WTC11 (cell line): Measurements from ENCODE around the gene EGFR. TPM values are rescaled to one million over a fixed set of nuclear protein-coding genes. Genes with fewer than 3 reads are reported as not detected.

ENCODE experiments used
- ATAC-seq: fragments of 200-7000 bp; cut with Tn5 transposase; 2 replicates; pipeline ENCODE4 v1.10.0; 2021; ENCODE audit warnings: mild to moderate bottlenecking, moderate library complexity
- CTCF ChIA-PET: fragments of 300-600 bp; sonication (Branson Sonifier 250); formaldehyde crosslinking; loops from one replicate; lab custom pipeline; 2021; ENCODE audit warnings: antibody characterized with exemption; lab: Charles Lee
- POLR2A ChIA-PET: fragments of 350-600 bp; sonication (Branson Sonifier 250); formaldehyde crosslinking; loops from one replicate; lab custom pipeline; 2021; ENCODE audit warnings: antibody characterized with exemption; lab: Charles Lee
- DNase-seq: peaks from one replicate; pipeline ENCODE4 v3.0.0; 2021; ENCODE audit warnings: low spot score
- H3K27ac Mint-ChIP-seq: 2 replicates; pipeline ENCODE4 v1.8.0; 2021; ENCODE audit warnings: mixed read lengths
- H3K27me3 Mint-ChIP-seq: 2 replicates; pipeline ENCODE4 v1.8.0; 2021; ENCODE audit warnings: low read depth, mild to moderate bottlenecking, moderate library complexity, mixed read lengths
- H3K36me3 Mint-ChIP-seq: 2 replicates; pipeline ENCODE4 v1.8.0; 2021; ENCODE audit warnings: mixed read lengths
- H3K4me1 Mint-ChIP-seq: 2 replicates; pipeline ENCODE4 v1.8.0; 2022; ENCODE audit warnings: mixed read lengths
- H3K4me3 Mint-ChIP-seq: 2 replicates; pipeline ENCODE4 v1.8.0; 2021; ENCODE audit warnings: mild to moderate bottlenecking, moderate library complexity, mixed read lengths
- H3K9me3 Mint-ChIP-seq: 2 replicates; pipeline ENCODE4 v1.8.0; 2021; ENCODE audit warnings: mixed read lengths
- AFF4 ChIP-seq: sonication (generic); formaldehyde crosslinking; IDR thresholded peaks from 2 replicates; pipeline ENCODE4 v1.8.1; 2023; ENCODE audit warnings: mild to moderate bottlenecking, missing genetic modification reagents, borderline replicate concordance
- ATF3 ChIP-seq: sonication (generic); formaldehyde crosslinking; conservative IDR thresholded peaks from 2 replicates; pipeline ENCODE4 v1.8.1; 2022; ENCODE audit warnings: mild to moderate bottlenecking, missing genetic modification reagents
- ATF6 ChIP-seq: sonication (generic); formaldehyde crosslinking; IDR thresholded peaks from 2 replicates; pipeline ENCODE4 v1.8.1; 2023; ENCODE audit warnings: mild to moderate bottlenecking, missing genetic modification reagents
- CBFB ChIP-seq: sonication (generic); formaldehyde crosslinking; IDR thresholded peaks from 2 replicates; pipeline ENCODE4 v1.8.1; 2022; ENCODE audit warnings: mild to moderate bottlenecking, low read depth, missing genetic modification reagents
- CREB1 ChIP-seq: sonication (generic); formaldehyde crosslinking; IDR thresholded peaks from 2 replicates; pipeline ENCODE4 v1.8.0; 2023; ENCODE audit warnings: mild to moderate bottlenecking, missing genetic modification reagents
- CREM ChIP-seq: sonication (generic); formaldehyde crosslinking; IDR thresholded peaks from 2 replicates; pipeline ENCODE4 v1.8.1; 2022; ENCODE audit warnings: mild to moderate bottlenecking, missing genetic modification reagents, moderate library complexity
- ELF4 ChIP-seq: sonication (generic); formaldehyde crosslinking; IDR thresholded peaks from 2 replicates; pipeline ENCODE4 v1.8.1; 2022; ENCODE audit warnings: low read depth, mild to moderate bottlenecking, moderate library complexity, missing genetic modification reagents
- ESRRA ChIP-seq: sonication (generic); formaldehyde crosslinking; IDR thresholded peaks from 2 replicates; pipeline ENCODE4 v1.8.1; 2022; ENCODE audit warnings: mild to moderate bottlenecking, missing genetic modification reagents, borderline replicate concordance
- GRHL2 ChIP-seq: fragments of 250-450 bp; sonication (Bioruptor Pico); IDR thresholded peaks from 2 replicates; pipeline ENCODE4 v1.8.0; 2022; ENCODE audit warnings: mild to moderate bottlenecking, moderate library complexity; ENCODE audit not compliant: insufficient replicate concordance, severe bottlenecking
- GTF2I ChIP-seq: fragments of 250-450 bp; sonication (Bioruptor Pico); conservative IDR thresholded peaks from 2 replicates; pipeline ENCODE4 v1.4.0; 2021; ENCODE audit warnings: mild to moderate bottlenecking
- JUN ChIP-seq: sonication (generic); formaldehyde crosslinking; IDR thresholded peaks from 2 replicates; pipeline ENCODE4 v1.8.0; 2023; ENCODE audit warnings: mild to moderate bottlenecking, missing genetic modification reagents
- MYBL2 ChIP-seq: sonication (generic); formaldehyde crosslinking; IDR thresholded peaks from 2 replicates; pipeline ENCODE4 v1.8.1; 2023; ENCODE audit warnings: mild to moderate bottlenecking, moderate library complexity, missing genetic modification reagents
- RELA ChIP-seq: sonication (generic); formaldehyde crosslinking; IDR thresholded peaks from 2 replicates; pipeline ENCODE4 v1.8.1; 2022; ENCODE audit warnings: missing genetic modification reagents, mild to moderate bottlenecking, borderline replicate concordance
- SMAD4 ChIP-seq: sonication (generic); formaldehyde crosslinking; IDR thresholded peaks from 2 replicates; pipeline ENCODE4 v1.8.0; 2022; ENCODE audit warnings: mild to moderate bottlenecking, missing genetic modification reagents
- SOX15 ChIP-seq: fragments of 250-450 bp; sonication (Bioruptor Pico); IDR thresholded peaks from 2 replicates; pipeline ENCODE4 v1.9.0; 2021; ENCODE audit warnings: mild to moderate bottlenecking
- TP53 ChIP-seq: sonication (generic); formaldehyde crosslinking; IDR thresholded peaks from 2 replicates; pipeline ENCODE4 v1.8.1; 2023; ENCODE audit warnings: mild to moderate bottlenecking, missing genetic modification reagents
- USF2 ChIP-seq: sonication (generic); formaldehyde crosslinking; IDR thresholded peaks from 2 replicates; pipeline ENCODE4 v1.8.1; 2023; ENCODE audit warnings: mild to moderate bottlenecking, missing genetic modification reagents, moderate library complexity
- ZNF263 ChIP-seq: sonication (generic); formaldehyde crosslinking; IDR thresholded peaks from 2 replicates; pipeline ENCODE4 v1.8.1; 2022; ENCODE audit warnings: low read depth, mild to moderate bottlenecking, moderate library complexity, missing genetic modification reagents
- ZSCAN18 ChIP-seq: fragments of 250-450 bp; sonication (Bioruptor Pico); IDR thresholded peaks from 2 replicates; pipeline ENCODE4 v2.1.2; 2022; ENCODE audit warnings: mild to moderate bottlenecking, moderate library complexity
- total RNA-seq: library from RNA; stranded (reverse); gene quantifications from 3 replicates; pipeline ENCODE4 v1.2.3, GENCODE V29; 2021

The EGFR gene
- total RNA-seq, 1 experiment from 2014 or later: 5.9 TPM

GRCh38 chr7:55069271-55069792 is 50.5 kb downstream of the EGFR start:
- H3K4me1 Mint-ChIP-seq: peaks cover 20% of the 10 kb centered on the region
- no peak overlapping the region for H3K4me3 Mint-ChIP-seq
- no peak overlapping the region for H3K27ac Mint-ChIP-seq
- ATAC-seq (no peak), DNase-seq (no peak)
- H3K36me3 Mint-ChIP-seq: no peaks in the 10 kb centered on the region
- ChIA-PET POLR2A (no interaction called here), CTCF (interaction anchor here (1.2 kb wide), 1 partner anchor 186 kb away, joined by 4 read pairs; no protein-coding TSS in a partner anchor)
- TF ChIP-seq RELA (no peak), JUN (CRISPR knock-in tag) (no peak), GTF2I (CRISPR knock-in tag) (no peak), ZSCAN18 (CRISPR knock-in tag) (no peak), ATF6 (CRISPR knock-in tag) (no peak), ESRRA (no peak), USF2 (CRISPR knock-in tag) (no peak), GRHL2 (CRISPR knock-in tag) (no peak), ZNF263 (CRISPR knock-in tag) (no peak), TP53 (CRISPR knock-in tag) (no peak), CREB1 (no peak), MYBL2 (CRISPR knock-in tag) (no peak)
- H3K27me3 Mint-ChIP-seq: no peaks in the 10 kb centered on the region
- no peaks in the 10 kb centered on the region for H3K9me3 Mint-ChIP-seq

- no peak for TF ChIP-seq SOX15
- TF ChIP-seq SMAD4: no peak
- TF ChIP-seq AFF4 (CRISPR knock-in tag): no peak
- TF ChIP-seq CREM (CRISPR knock-in tag): no peak
- TF ChIP-seq CBFB (CRISPR knock-in tag): no peak
- no peak for TF ChIP-seq MYBL2 (CRISPR knock-in tag)
- no peak for TF ChIP-seq ATF3
- no peak for TF ChIP-seq ELF4 (CRISPR knock-in tag)
- no peaks in the 10 kb centered on the region for H3K9me3 Mint-ChIP-seq
- ChIA-PET CTCF (no interaction called here), POLR2A (no interaction called here)
- no peak overlapping the region for H3K27ac Mint-ChIP-seq
- peaks cover 17% of the 10 kb centered on the region for H3K4me1 Mint-ChIP-seq
- H3K36me3 Mint-ChIP-seq: no peaks in the 10 kb centered on the region
- no peaks in the 10 kb centered on the region for H3K27me3 Mint-ChIP-seq
- ATAC-seq (no peak), DNase-seq (no peak)
- no peak overlapping the region for H3K4me3 Mint-ChIP-seq
Observed at GRCh38 chr7:55070271-55070743, 51.5 kb downstream of the EGFR start.
